Stomach (tissue), 4 donors: Measurements from ENCODE around the gene SPOUT1.

Experiments
- CTCF ChIP-seq, 7 experiments: fragments of 450-650 bp in 4 of 7; fragments of 200-600 bp in 3 of 7; sonication (generic) in 3 of 7; IDR thresholded peaks; one replicate each; pipeline ENCODE4 v1.5.1; 2016 to 2019; ENCODE audit warnings: antibody characterized with exemption in 7 of 7, control low read depth in 2 of 7, mild to moderate bottlenecking in 1 of 7
- EP300 ChIP-seq: sonication (generic); formaldehyde crosslinking; IDR thresholded peaks from one replicate; pipeline ENCODE4 v1.6.1; 2017; ENCODE audit warnings: antibody characterized with exemption
- POLR2A ChIP-seq, 4 donors: fragments of 450-650 bp; IDR thresholded peaks; one replicate each; pipeline ENCODE4 v1.6.1; 2016; ENCODE audit warnings: antibody characterized with exemption in 4 of 4, control low read depth in 2 of 4, mild to moderate bottlenecking in 1 of 4, moderate library complexity in 1 of 4
- POLR2AphosphoS5 ChIP-seq, 3 donors: sonication (generic); formaldehyde crosslinking; IDR thresholded peaks; one replicate each; pipeline ENCODE4 v1.6.1; 2016; ENCODE audit warnings: antibody characterized with exemption in 3 of 3

GRCh38 chr9:128786681-128787601, 42.7 kb downstream of the SPOUT1 start, which contains the start of gene TBC1D13:
- TF ChIP-seq EP300 (no peak), CTCF (IDR thresholded peaks at IDR 0.05) (peak in 1 of 7 experiments; percentile 5), POLR2A (IDR thresholded peaks at IDR 0.05) (no peak), POLR2AphosphoS5 (IDR thresholded peaks at IDR 0.05) (peak; percentile 75 to 91 (median 85))
